OCI-LY1 (cell line): ENCODE results near the gene DGCR2.

Source experiments
- EZH2 ChIP-seq: fragments of 200-600 bp; sonication (generic), shearing (Covaris generic); IDR thresholded peaks from 2 replicates; pipeline ENCODE4 v1.8.0; 2017; ENCODE audit warnings: borderline replicate concordance, mixed run types, mild to moderate bottlenecking, antibody characterized with exemption, low read length, moderate library complexity, mixed read lengths
- TF ChIP-seq, protein P1 (sequence below): fragments of 200-600 bp; sonication (generic), shearing (Covaris generic); IDR thresholded peaks from 2 replicates; pipeline ENCODE4 v1.5.1; 2017; ENCODE audit warnings: mild to moderate bottlenecking, antibody characterized with exemption, low read length, moderate library complexity, mixed read lengths

DNA sequence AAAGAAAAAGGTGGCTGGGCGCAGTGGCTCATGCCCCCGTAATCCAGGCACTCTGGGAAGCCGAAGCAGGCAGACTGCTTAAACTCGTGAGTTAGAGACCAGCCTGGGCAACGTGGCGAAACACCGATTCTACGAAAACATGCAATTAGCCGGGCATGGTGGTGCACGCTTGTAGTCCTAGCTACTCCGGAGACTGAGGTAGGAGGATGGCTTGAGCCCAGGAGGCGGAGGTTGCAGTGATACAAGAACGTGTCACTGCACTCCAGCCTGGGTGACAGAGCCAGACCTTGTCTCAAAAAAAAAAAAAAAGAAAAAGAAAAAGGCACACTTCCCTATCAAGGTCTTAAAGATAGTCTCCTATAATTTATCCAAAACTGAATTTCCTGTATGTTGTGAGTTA is 39.4 kb downstream of the DGCR2 start:
- TF ChIP-seq, protein P1, sequence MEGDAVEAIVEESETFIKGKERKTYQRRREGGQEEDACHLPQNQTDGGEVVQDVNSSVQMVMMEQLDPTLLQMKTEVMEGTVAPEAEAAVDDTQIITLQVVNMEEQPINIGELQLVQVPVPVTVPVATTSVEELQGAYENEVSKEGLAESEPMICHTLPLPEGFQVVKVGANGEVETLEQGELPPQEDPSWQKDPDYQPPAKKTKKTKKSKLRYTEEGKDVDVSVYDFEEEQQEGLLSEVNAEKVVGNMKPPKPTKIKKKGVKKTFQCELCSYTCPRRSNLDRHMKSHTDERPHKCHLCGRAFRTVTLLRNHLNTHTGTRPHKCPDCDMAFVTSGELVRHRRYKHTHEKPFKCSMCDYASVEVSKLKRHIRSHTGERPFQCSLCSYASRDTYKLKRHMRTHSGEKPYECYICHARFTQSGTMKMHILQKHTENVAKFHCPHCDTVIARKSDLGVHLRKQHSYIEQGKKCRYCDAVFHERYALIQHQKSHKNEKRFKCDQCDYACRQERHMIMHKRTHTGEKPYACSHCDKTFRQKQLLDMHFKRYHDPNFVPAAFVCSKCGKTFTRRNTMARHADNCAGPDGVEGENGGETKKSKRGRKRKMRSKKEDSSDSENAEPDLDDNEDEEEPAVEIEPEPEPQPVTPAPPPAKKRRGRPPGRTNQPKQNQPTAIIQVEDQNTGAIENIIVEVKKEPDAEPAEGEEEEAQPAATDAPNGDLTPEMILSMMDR: no peak
- TF ChIP-seq EZH2: no peak
